ENCODE measurements around the gene BTNL2.

The BTNL2 gene

DNA sequence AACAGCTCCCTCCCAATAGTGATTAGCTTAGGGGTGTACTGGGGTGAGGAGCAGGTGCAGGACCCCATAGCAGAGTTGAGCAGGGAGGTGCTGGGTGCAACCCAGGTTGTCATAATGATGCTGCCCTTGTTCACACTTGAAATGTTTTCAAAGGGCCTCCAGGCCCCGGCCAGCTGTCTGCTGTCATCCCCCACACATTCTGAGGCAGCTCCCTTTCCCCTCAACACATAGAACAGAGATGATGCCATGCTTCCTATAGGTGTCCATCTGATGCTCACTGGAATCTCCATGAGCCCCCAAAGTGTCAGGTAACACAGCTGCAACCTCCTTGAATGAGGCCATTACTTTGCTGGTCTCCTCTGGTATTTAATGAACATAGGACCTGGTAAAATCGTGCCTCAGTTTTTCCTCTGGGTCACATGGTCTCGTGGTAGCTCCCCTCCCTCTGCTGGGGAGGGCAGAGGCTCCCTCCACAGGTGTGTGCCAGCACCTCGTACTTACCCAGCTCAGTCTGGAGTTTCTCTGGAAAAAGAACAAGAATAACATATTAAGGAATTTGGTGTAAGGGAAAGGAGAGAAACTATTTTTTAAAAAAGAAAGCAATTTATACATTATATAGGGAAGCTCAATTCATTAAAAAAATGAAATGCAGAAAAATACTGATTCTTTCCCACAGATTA lies 5.6 kb downstream of the BTNL2 start:
- TF ChIP-seq, protein P1, sequence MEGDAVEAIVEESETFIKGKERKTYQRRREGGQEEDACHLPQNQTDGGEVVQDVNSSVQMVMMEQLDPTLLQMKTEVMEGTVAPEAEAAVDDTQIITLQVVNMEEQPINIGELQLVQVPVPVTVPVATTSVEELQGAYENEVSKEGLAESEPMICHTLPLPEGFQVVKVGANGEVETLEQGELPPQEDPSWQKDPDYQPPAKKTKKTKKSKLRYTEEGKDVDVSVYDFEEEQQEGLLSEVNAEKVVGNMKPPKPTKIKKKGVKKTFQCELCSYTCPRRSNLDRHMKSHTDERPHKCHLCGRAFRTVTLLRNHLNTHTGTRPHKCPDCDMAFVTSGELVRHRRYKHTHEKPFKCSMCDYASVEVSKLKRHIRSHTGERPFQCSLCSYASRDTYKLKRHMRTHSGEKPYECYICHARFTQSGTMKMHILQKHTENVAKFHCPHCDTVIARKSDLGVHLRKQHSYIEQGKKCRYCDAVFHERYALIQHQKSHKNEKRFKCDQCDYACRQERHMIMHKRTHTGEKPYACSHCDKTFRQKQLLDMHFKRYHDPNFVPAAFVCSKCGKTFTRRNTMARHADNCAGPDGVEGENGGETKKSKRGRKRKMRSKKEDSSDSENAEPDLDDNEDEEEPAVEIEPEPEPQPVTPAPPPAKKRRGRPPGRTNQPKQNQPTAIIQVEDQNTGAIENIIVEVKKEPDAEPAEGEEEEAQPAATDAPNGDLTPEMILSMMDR (conservative IDR thresholded peaks at IDR 0.05; ENCODE audit: low read length): no peak
- no peak for DNase-seq (ENCODE audit: low read depth)
- H3K4me3 ChIP-seq (ENCODE audit: low read length): no peak overlapping the region

DNA sequence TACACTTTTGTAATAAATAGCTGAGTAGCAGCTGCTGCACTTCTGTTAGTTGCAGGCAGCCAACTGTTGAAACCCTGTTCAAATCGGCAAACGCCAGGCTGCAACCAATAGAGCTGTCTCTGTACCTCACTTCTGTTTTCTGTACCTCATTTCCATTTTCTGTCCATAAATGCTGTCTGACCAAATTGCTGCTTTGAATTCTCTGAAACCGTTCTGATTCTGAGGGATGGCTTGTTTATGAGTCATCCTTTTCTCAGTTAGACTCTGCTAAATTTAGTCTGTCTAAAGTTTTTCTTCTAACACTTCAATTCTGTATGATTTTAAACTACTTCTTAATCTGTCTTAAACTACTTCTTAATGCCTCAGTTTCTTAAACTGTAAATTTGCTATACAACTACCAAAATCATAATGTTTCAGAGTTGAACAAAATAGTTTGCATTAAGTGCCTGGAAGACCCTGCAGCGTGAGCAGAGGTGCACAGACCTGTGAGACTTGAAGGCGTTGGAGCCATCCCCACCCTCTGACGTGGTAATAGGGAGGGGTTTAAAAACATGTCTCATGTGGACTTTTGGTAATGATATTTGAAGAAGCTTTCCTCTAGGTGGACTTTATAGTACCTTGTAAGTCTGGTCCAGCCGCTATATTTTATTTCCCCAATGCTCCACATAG lies 9.6 kb downstream of the BTNL2 start:
- TF ChIP-seq, protein P1 (conservative IDR thresholded peaks at IDR 0.05; ENCODE audit: low read length): no peak
- no peak overlapping the region for H3K4me3 ChIP-seq (ENCODE audit: low read length)
- DNase-seq (ENCODE audit: low read depth): no peak

DNA sequence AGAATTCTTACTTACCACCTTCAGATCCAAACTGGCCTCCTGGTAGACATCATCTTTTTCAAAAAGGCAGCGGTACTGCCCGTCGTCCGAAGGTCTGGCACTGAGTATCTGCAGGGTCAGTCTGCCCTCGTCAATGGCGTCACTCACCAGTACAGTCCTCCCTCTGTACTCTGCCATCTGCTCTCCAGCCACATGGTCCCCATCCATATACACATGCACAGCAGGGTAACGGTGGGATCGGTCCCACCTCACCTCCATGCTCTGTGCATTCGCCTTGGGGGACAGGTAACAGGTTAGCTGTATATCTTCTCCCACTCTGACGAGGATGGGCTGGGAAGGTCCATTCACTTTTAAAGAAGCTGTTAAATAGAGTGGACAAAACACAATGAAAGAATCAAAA lies 11.0 kb downstream of the BTNL2 start:
- no peak overlapping the region for H3K4me3 ChIP-seq (ENCODE audit: low read length)
- no peak for DNase-seq (ENCODE audit: low read depth)
- TF ChIP-seq, protein P1 (conservative IDR thresholded peaks at IDR 0.05; ENCODE audit: low read length): no peak

DNA sequence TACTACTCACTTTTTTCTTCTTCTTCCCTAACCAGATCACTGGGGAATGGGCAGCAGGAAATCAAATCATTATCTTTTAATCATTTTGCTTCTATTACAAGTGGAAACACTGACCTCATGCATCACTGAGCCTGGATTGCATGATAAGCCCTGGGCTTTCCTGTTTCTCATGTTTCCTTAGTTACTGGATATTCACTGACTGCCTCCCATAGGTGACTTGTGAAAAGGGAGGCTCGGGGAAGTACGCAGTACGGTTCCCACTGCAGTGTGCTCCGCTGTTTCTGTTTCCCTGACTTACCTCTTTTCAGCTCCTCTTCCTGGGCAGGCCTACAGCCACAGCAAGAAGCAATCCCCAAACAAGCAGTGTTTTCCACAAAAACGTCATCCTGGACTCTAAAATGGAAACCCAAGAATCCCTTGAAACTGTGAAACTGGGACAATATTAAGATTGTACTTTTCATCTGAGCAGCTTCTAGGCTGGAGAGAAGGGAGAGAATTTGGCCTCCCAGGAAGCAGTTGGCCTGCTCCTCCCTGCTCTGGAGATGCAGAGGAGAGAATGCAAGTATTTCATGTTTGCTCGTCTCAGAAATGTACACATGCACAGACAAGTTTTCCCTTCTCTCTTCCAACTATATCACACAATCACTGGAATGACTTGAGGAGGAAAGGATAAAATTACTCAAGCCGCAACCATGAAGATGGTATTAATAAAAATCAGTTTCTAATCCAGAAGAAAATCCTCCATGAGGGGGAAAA lies 13.1 kb downstream of the BTNL2 start:
- H3K4me3 ChIP-seq (ENCODE audit: low read length): no peak overlapping the region
- TF ChIP-seq, protein P1 (conservative IDR thresholded peaks at IDR 0.05; ENCODE audit: low read length): no peak
- DNase-seq (ENCODE audit: low read depth): no peak

DNA sequence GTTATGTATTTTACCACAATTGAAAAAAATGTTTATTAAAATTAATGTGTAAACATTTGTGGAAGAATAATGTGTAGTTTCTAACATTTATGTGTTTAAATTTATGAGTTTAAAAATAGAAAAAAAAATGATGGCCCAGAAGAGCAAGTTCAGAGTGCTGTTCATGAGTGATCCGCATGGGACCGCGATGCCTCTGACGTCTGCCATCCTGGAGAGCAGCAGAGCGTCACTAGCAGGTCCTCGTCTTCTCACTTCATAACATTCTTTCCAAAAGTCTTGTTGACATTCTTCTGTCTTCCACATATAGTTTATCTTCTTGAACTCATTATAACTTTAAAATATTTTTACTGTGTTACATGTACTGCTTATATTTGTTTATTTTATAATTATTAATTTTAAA lies 15.5 kb downstream of the BTNL2 start:
- H3K4me3 ChIP-seq (ENCODE audit: low read length): no peak overlapping the region
- TF ChIP-seq, protein P1 (conservative IDR thresholded peaks at IDR 0.05; ENCODE audit: low read length): no peak
- DNase-seq (ENCODE audit: low read depth): no peak

DNA sequence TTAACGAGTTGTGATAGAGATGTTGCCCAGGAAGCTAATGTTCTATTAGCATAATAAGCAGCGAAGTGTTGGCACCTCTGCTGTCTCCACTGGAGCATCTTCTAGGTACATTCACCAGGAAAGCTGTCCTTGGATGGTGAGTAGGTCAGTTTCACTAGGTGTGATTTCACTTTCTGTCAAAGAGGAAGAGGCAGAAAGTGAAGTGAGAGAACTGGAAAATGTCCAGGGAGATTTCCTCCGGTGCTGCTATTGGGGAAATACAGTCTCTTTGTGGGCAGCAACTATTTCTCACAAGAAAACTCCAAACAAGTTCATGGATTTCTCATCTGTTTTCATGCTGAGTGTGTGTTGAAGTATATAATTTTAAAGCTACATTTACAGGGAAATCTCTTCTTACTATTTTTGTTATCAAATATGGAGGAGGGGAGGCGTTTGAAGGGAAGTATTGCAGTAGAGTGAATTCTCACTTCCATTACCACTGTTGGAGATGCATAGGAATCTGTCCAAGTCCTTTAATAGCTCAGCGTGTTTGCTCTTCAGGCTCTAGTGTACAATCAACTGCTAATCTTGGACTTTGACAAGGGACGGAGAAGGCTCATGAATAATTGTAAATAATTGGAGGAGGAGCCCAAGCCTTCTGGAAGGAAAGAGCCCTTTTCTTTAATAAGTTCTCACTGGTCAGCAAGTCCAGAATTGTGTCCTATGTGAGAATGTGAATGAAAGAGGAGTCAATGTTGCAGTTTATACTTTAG lies 19.2 kb downstream of the BTNL2 start:
- no peak overlapping the region for H3K4me3 ChIP-seq (ENCODE audit: low read length)
- TF ChIP-seq, protein P1 (conservative IDR thresholded peaks at IDR 0.05; ENCODE audit: low read length): no peak
- DNase-seq (ENCODE audit: low read depth): no peak
